GM21423 (cell line): ENCODE measurements around the gene GNB3.

Experiments used
- ATAC-seq: cut with Tn5 transposase; IDR thresholded peaks from one replicate; pipeline ENCODE4 v1.9.1; 2021; ENCODE audit warnings: mild to moderate bottlenecking, moderate library complexity; ENCODE audit not compliant: unreplicated experiment

GNB3 gene

DNA sequence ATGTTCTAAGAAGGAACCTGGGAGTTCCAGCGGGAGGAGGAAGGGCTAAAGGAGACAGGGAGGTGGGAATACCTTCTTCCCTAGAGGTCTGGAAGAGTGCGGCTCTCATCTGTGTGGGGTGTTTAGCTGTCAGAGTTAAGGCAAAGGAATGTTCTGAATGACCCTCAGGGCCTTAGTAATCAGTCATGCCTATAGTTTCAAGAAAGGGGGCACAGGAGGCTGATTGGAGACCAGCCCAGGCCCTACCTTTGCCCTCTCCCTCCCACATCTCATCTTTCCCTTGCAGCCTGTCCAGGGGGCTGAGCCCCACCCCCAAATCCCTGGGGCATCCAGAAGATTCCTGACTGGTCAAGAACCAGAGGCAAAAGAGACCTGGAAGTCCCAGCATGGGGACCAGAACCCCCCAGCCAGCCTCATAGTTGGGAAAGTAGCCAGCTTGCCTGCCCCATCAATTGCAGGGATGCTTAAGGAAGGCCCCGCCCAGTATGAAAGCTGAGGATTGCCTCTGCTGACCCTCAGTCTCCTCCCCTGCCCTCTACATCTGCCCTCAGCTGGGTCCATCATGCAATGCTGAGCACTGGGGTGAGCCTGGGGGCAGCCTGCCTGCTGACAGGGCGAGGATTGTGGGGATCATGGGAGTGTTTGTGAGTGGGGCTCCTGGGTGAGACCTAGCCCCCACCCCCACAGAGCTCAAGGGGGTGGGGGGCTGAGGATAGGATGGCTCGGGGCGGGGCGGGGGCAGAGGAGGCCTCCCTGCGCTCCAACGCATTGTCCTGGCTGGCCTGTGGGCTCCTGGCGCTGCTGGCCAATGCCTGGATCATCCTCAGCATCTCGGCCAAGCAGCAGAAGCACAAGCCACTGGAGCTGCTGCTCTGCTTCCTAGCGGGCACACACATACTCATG is 17.3 kb upstream of the GNB3 start:
- ATAC-seq, result no peak

DNA sequence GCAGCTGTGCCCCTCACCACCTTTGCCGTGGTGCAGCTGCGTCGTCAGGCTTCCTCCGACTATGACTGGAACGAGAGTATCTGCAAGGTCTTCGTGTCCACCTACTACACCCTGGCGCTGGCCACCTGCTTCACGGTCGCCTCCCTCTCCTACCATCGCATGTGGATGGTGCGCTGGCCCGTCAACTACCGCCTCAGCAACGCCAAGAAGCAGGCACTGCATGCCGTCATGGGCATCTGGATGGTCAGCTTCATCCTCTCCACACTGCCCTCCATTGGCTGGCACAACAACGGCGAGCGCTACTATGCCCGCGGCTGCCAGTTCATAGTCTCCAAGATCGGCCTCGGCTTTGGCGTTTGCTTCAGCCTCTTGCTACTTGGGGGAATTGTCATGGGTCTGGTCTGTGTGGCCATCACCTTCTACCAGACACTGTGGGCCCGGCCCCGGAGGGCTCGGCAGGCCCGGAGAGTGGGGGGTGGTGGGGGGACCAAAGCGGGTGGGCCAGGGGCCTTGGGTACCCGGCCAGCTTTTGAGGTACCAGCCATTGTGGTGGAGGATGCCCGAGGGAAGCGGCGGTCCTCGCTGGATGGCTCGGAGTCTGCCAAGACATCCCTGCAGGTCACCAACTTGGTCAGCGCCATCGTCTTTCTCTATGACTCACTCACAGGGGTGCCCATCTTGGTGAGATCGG is 16.5 kb upstream of the GNB3 start:
- no peak for ATAC-seq

- ATAC-seq, result no peak
Measured at GRCh38 chr12:6824901-6825381, 15.8 kb upstream of the GNB3 start.

DNA sequence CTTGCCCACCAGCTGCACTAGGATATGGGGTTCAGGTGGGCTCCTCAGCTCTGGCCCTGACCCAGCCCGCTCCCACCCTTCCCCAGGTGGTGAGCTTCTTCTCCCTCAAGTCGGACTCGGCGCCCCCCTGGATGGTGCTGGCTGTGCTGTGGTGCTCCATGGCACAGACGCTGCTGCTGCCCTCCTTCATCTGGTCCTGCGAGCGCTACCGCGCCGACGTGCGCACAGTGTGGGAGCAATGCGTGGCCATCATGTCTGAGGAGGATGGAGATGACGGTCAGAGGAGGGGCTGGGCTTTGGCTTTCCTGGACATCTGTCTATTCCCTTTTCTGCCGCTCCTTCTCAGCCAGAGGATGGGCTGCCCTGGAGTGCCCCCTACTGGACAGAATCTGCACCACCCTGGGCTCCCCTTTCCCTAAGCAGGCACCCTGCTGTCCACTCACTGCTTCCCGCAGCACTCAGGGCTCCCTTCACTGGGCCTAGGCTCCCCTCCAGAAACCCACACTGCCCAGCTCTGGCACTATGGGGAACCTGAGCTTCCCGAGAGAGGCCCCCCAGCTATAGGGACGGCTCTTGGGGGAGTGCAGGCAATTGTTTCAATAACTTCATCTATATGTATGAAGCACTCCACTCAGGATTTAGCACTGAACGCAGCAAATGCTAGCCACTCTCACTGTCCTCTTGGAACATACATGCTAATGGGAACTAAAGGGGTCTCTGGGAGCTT is 15.2 kb upstream of the GNB3 start:
- no peak for ATAC-seq

DNA sequence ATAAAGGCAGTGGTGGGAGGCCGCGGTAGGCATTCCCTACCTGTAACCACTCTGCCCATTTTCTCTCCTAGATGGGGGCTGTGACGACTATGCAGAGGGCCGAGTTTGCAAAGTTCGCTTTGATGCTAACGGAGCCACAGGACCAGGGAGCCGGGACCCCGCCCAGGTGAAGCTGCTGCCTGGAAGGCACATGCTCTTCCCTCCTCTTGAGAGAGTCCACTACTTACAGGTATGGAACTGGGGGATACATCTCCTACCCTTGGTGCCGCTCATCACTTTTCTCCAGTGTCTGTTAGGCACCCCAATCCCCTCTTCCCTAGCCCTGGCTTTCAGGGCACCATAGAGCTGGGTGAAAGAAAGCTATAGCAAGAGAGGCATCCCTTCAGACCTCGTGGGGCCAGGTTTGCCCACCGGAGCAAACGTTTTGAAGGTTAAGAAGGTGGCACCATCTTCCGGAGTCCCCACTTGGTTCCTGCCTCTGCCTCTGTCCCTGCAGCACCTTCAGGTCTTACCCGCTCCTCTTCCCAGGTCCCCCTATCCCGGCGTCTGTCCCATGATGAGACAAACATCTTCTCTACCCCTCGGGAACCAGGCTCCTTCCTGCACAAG is 14.5 kb upstream of the GNB3 start:
- no peak for ATAC-seq

GRCh38 chr12:6826734-6827436 is 13.8 kb upstream of the GNB3 start:
- ATAC-seq, result no peak

DNA sequence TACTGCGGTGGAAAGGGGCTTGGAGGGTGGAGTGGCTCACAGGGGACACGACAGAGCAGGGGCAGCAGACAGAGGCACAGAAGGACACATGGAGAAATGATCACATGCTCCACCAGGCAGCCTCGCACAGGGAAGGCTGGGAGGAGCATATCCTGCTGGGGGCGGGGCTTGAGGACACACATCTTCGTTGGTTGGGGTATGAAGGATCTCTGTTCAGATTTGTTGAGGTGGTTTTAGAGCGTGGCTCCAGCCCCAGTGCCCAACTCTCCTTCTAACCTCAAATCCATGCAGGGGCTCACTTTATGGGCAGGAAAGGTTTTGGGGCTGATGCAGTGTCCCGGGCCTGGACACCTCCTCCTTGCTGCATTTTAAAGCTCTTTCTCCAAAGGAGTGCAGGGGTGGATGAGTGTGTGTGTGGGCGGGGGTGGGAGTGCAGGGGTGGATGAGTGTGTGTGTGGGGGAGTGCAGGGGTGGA is 13.3 kb upstream of the GNB3 start:
- ATAC-seq, result no peak

- no peak for ATAC-seq
Measured at GRCh38 chr12:6827982-6828780, 12.5 kb upstream of the GNB3 start, which contains the start of gene P3H3. Gene P3H3, plus strand, starts transcription at chr12:6828407. Its CDS starts 34 bp downstream, at chr12:6828441.

GRCh38 chr12:6828781-6829535 is 11.8 kb upstream of the GNB3 start:
- ATAC-seq, result no peak

DNA sequence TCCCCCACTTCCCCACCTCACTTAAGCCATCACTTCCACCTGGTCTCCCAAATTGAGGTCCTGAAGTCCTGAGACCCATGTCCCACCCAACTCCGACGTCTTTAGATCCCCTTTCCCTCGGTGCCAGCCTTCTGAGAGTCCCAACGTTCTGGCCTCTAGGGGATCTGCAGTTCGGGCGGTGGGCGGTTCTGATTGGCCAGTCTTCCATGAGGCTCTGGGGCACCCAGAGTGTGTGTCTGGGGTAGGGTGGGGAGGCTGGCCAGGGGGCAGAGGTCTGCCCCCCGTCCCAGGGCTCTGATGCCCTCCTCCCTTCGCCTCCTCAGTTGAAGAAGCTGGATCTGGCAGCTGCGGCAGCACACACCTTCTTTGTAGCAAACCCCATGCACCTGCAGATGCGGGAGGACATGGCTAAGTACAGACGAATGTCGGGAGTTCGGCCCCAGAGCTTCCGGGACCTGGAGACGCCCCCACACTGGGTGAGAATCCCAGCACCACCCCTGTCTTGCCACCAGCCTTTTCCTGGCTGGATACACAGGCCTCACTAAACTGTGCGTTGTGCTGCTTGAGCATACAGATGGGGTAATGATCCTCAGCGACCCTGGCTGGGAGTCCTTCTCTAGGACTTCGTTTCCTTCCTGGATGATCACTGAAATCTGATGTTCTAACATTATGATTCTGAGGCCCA is 11.0 kb upstream of the GNB3 start:
- no peak for ATAC-seq

- ATAC-seq, result no peak
Measured at GRCh38 chr12:6830286-6830890, 10.3 kb upstream of the GNB3 start.

DNA sequence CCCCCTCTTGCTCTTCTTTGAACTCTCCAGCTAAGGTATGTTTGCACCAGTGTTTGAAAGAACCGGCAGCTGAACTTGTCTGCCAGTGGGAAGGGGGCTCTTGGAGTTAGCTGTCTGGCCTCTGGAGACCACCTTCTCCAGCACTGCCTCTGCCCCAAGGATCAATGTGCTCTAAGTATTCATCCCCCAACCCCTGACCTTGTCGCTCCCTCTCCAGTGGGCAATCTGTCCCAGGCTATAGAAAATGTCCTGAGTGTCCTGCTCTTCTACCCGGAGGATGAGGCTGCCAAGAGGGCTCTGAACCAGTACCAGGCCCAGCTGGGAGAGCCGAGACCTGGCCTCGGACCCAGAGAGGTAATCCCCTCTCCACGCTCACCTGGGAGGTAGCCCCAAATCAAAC is 9.7 kb upstream of the GNB3 start:
- ATAC-seq, result no peak

DNA sequence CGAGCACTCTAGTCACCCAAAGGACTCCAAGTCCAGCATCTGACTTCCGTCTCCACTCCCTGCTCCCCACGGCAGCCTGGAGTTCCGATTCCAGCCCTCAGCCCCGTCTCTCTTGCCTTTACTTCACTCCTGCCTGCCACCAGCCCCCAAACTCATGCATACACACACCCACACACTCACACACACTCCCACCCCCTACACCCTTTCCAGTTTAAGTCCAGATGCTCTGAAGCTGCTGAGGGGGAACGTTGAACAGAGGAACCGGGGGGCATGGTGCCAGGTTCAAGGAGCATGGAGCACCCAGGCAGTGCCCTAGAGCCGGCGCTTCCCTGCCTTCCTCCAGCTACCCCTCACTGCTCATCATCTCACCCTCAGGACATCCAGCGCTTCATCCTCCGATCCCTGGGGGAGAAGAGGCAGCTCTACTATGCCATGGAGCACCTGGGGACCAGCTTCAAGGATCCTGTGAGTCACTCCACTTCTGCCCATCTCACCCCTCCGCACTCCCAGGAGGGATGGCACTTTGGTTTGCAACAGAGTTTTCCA is 9.2 kb upstream of the GNB3 start:
- no peak for ATAC-seq

GRCh38 chr12:6832125-6832524 is 8.6 kb upstream of the GNB3 start:
- ATAC-seq, result no peak

GRCh38 chr12:6833189-6833890 is 7.4 kb upstream of the GNB3 start:
- ATAC-seq, result no peak

- ATAC-seq, result no peak
Measured at GRCh38 chr12:6834254-6834653, 6.5 kb upstream of the GNB3 start.

DNA sequence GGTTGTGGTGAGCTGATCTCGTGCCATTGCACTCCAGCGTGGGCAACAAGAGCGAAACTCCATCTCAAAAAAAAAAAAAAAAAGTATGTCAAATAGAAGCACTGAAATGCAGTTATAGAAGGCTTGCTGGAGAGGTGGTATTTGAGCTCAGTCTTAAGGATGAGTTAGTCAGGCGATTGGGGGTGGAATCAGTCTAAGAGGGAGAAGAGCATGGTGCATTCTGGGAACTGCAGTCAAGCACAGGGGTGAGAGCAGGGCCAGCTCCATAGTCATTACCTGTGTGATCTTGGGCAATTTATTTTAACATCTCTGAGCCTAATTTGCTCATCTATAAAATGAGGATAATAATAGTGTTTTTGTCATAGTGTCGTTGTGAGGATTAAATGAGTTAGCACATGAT is 5.9 kb upstream of the GNB3 start:
- no peak for ATAC-seq
